Activated T-cell treated with anti-CD3 and anti-CD28 coated beads for 1 hour (primary cell): ENCODE data around the gene SHANK2.

ENCODE experiments used
- DNase-seq: peaks from one replicate; pipeline ENCODE4 v3.0.0-alpha.2; 2020; ENCODE audit warnings: low read depth

Gene SHANK2

GRCh38 chr11:71269603-71270511 lies 17.5 kb upstream of the SHANK2 start:
- no peak for DNase-seq

- no peak for DNase-seq
These were observed 16.4 kb upstream of the SHANK2 start for GRCh38 chr11:71268706-71269321.

- no peak for DNase-seq
These were observed 15.5 kb upstream of the SHANK2 start for GRCh38 chr11:71267807-71268421.

GRCh38 chr11:71266114-71266833 lies 13.9 kb upstream of the SHANK2 start:
- DNase-seq, result no peak

GRCh38 chr11:71265559-71266092 lies 13.2 kb upstream of the SHANK2 start:
- no peak for DNase-seq

GRCh38 chr11:71263386-71263785 lies 11.0 kb upstream of the SHANK2 start:
- DNase-seq, result no peak

GRCh38 chr11:71255800-71256479 lies 3.6 kb upstream of the SHANK2 start:
- DNase-seq, result no peak

GRCh38 chr11:71255323-71255722 lies 2.9 kb upstream of the SHANK2 start:
- no peak for DNase-seq

GRCh38 chr11:71253794-71254193 lies 1.4 kb upstream of the SHANK2 start:
- no peak for DNase-seq

- DNase-seq, result no peak
These were observed 673 bp upstream of the SHANK2 start for GRCh38 chr11:71252770-71253730.

- no peak for DNase-seq
These were observed 562 bp downstream of the SHANK2 start for GRCh38 chr11:71251761-71252268.

GRCh38 chr11:71251151-71251721 lies 1.1 kb downstream of the SHANK2 start:
- DNase-seq, result no peak

GRCh38 chr11:71250523-71251150 lies 1.7 kb downstream of the SHANK2 start:
- no peak for DNase-seq

GRCh38 chr11:71249301-71249700 lies 3.1 kb downstream of the SHANK2 start:
- DNase-seq, result no peak

- no peak for DNase-seq
These were observed 3.7 kb downstream of the SHANK2 start for GRCh38 chr11:71248656-71249055.

GRCh38 chr11:71248251-71248570 lies 4.2 kb downstream of the SHANK2 start:
- DNase-seq, result no peak

- no peak for DNase-seq
These were observed 4.7 kb downstream of the SHANK2 start for GRCh38 chr11:71247551-71248250.

- DNase-seq, result no peak
These were observed 5.8 kb downstream of the SHANK2 start for GRCh38 chr11:71246559-71246958.
